Left colon (tissue), 2 donors: ENCODE data around the gene FAM151A. TPM values are rescaled to one million over a fixed set of nuclear protein-coding genes. Genes with fewer than 3 reads are reported as not detected.
A peak's percentile ranks its signal among the peaks of the same experiment; 100 is the strongest.

ENCODE experiments used
- ATAC-seq: fragments of 200-7000 bp; cut with Tn5 transposase; one replicate; pipeline ENCODE4 v1.9.1; 2020; ENCODE audit warnings: mild to moderate bottlenecking, moderate library complexity
- DNase-seq, 2 donors: peaks; one replicate each; pipeline ENCODE4 v3.0.0-alpha.2; 2020
- intact Hi-C, 2 donors: fragments of 100-400 bp; cut with DNase I in 1 of 2; cut with micrococcal nuclease in 1 of 2; formaldehyde crosslinking; loops; one replicate each; pipeline versions ENCODE4 v1.11.2 to v1.14.0; 2022; cut with DNase I, micrococcal nuclease
- total RNA-seq, 2 donors: library from RNA; stranded (reverse); fragmentation: NEBNext Ultra II Directional; extraction: Animal tissue kit (Norgen Biotek cat#: 25700); gene quantifications; one replicate each; pipeline ENCODE4 v1.2.1, GENCODE V29; 2021
- donor health status: DM: no; HTN: no; CAD: no.
- donor health status: DM: yes; HTN: yes; CAD: no.

Gene FAM151A
- total RNA-seq, 2 donors from 2014 or later, result 4.5 to 7.8 TPM

- DNase-seq (no peak), ATAC-seq (no peak)
- intact Hi-C loops, result no loop called here
These were observed 56.7 kb downstream of the FAM151A start for GRCh38 chr1:54566438-54567141.

DNA sequence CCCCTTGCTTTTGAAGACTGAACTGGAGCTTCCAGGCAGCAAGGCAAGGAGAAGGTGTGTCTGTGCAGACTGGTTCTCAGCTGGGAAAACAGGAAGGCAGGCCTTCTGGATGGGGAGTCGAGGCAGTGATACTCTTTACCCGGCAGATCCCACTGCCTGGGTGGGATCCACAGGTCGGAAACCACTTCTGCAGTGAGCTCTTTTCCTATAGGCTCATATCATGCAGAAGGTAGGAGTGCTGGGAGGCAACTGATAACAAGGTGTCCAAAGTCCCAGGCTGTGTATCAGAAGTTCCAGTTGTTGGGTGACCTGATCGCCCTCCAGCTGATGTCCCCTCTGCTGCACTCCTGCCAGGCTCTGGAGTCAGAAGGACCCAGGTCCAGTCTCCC lies 58.2 kb downstream of the FAM151A start:
- intact Hi-C loops, result no loop called here
- ATAC-seq (peak; percentile 63), DNase-seq (peak; percentile 36 to 49)

DNA sequence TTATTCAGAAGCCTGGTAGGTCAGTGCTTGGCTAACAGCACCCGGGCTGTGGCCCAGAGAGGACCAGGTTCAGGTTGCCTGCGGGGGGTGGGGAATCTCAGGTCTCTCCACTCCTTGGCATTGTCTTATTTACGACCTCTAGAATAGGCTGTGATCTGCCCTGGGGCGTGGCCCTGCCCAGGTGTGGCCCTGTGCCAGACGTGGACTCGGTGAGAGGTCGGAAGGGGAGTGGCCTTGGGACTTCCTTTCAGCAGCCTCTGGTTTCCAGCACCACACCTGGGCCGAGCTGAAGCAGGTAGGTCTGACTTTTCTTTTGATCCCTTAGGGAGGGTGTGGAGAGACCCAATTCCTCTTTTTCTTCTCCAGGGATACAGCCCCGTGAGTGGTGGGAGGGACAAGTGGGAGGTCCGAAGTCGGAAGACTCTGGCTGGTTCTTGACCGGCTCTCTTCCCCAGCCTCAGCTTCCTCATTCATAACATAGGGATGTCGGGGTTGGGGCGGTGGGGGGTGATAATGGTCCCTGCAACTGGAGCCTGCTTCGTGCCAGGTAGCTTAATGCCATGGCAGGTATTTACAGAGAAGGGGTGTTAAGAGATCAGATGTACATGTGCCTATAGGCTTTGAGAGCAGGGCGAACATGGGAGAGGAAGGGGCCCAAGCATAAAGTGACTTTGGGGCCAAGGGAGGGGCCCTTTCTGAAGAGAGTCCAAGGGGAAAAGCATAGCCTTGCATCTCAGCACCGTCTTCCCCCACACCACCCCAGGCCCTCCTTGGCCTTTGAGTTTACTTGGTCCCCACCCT lies 58.8 kb downstream of the FAM151A start:
- ATAC-seq (peak; percentile 91), DNase-seq (peak; percentile 93 to 97)
- intact Hi-C loops, result no loop called here

- no peak for DNase-seq
- ATAC-seq, result no peak
- intact Hi-C loops, result no loop called here
These were observed 63.5 kb downstream of the FAM151A start for GRCh38 chr1:54559771-54560231.

Other genes starting within 250 kb of the FAM151A start
- 10 to 100 TPM; 61.7 to 74.2 TPM for gene SSBP3, start 217.1 kb downstream of the FAM151A start, total RNA-seq
- gene ACOT11, start 75.3 kb downstream of the FAM151A start, total RNA-seq, result 10 to 100 TPM; 59.7 to 77.0 TPM
- gene MROH7, start 18.3 kb upstream of the FAM151A start, total RNA-seq, result 10 to 100 TPM; 11.8 to 14.2 TPM
- gene TTC4, start 92.3 kb upstream of the FAM151A start, total RNA-seq, result 10 to 100 TPM; 12.2 to 12.6 TPM
- gene PARS2, start 141.0 kb upstream of the FAM151A start, total RNA-seq, result 10 to 100 TPM in 1 of 2 donors, 1 to 10 TPM in 1; 9.3 to 11.3 TPM
- 10 to 100 TPM; 88.7 to 94.5 TPM for gene TTC22, start 177.8 kb upstream of the FAM151A start, total RNA-seq